HG03469 (cell line): ENCODE results near the gene TIMP2.
"Not testable (repeated sequence)": the region's sequence is repeated elsewhere in the genome, so short reads cannot be mapped to it uniquely, and the experiment has no call there.

Source experiments
- ATAC-seq: cut with Tn5 transposase; IDR thresholded peaks from one replicate; pipeline ENCODE4 v1.9.1; 2021; ENCODE audit warnings: mild to moderate bottlenecking, moderate library complexity, moderate number of reproducible peaks; ENCODE audit not compliant: unreplicated experiment

Gene TIMP2

GRCh38 chr17:78925234-78925633 lies at the start of gene TIMP2:
Gene TIMP2, minus strand, starts transcription at chr17:78925387. Its CDS starts 299 bp downstream, at chr17:78925088.
- ATAC-seq, result no peak

GRCh38 chr17:78973792-78974520 lies 48.8 kb upstream of the TIMP2 start:
- no peak for ATAC-seq

GRCh38 chr17:78973196-78973595 lies 48.0 kb upstream of the TIMP2 start:
- no peak for ATAC-seq

- ATAC-seq, result no peak
These were observed 47.4 kb upstream of the TIMP2 start for GRCh38 chr17:78972507-78973105.

GRCh38 chr17:78971756-78972506 lies 46.7 kb upstream of the TIMP2 start:
- ATAC-seq, result no peak

GRCh38 chr17:78970834-78971755 lies 45.9 kb upstream of the TIMP2 start:
- no peak for ATAC-seq

GRCh38 chr17:78969865-78970264 lies 44.7 kb upstream of the TIMP2 start:
- ATAC-seq, result no peak

- no peak for ATAC-seq
These were observed 42.7 kb upstream of the TIMP2 start for GRCh38 chr17:78967782-78968362.

- ATAC-seq, result no peak
These were observed 41.9 kb upstream of the TIMP2 start for GRCh38 chr17:78966910-78967600.

- no peak for ATAC-seq
These were observed 41.1 kb upstream of the TIMP2 start for GRCh38 chr17:78966123-78966813.

- ATAC-seq, result no peak
These were observed 40.3 kb upstream of the TIMP2 start for GRCh38 chr17:78965491-78965924.

GRCh38 chr17:78963378-78963777 lies 38.2 kb upstream of the TIMP2 start:
- ATAC-seq, result no peak

GRCh38 chr17:78962984-78963348 lies 37.8 kb upstream of the TIMP2 start:
- not testable (repeated sequence) for ATAC-seq

- ATAC-seq, result no peak
These were observed 37.3 kb upstream of the TIMP2 start for GRCh38 chr17:78962345-78962983.

- ATAC-seq, result no peak
These were observed 36.4 kb upstream of the TIMP2 start for GRCh38 chr17:78961571-78961970.

- ATAC-seq, result no peak
These were observed 35.7 kb upstream of the TIMP2 start for GRCh38 chr17:78960928-78961327.

GRCh38 chr17:78959803-78960202 lies 34.6 kb upstream of the TIMP2 start:
- ATAC-seq, result no peak

- ATAC-seq, result no peak
These were observed 33.5 kb upstream of the TIMP2 start for GRCh38 chr17:78958641-78959127.

- no peak for ATAC-seq
These were observed 31.9 kb upstream of the TIMP2 start for GRCh38 chr17:78957128-78957527.
